Measurements from ENCODE around the gene UBC. TPM values are rescaled to one million over a fixed set of nuclear protein-coding genes. Genes with fewer than 3 reads are reported as not detected.

The UBC gene
- total and polyA plus RNA-seq, 9 of the 15 experiments (the other 6 are each of a cell fraction or from before 2014, with no cell fraction given) = 533 to 1,153 (median 813) TPM

DNA sequence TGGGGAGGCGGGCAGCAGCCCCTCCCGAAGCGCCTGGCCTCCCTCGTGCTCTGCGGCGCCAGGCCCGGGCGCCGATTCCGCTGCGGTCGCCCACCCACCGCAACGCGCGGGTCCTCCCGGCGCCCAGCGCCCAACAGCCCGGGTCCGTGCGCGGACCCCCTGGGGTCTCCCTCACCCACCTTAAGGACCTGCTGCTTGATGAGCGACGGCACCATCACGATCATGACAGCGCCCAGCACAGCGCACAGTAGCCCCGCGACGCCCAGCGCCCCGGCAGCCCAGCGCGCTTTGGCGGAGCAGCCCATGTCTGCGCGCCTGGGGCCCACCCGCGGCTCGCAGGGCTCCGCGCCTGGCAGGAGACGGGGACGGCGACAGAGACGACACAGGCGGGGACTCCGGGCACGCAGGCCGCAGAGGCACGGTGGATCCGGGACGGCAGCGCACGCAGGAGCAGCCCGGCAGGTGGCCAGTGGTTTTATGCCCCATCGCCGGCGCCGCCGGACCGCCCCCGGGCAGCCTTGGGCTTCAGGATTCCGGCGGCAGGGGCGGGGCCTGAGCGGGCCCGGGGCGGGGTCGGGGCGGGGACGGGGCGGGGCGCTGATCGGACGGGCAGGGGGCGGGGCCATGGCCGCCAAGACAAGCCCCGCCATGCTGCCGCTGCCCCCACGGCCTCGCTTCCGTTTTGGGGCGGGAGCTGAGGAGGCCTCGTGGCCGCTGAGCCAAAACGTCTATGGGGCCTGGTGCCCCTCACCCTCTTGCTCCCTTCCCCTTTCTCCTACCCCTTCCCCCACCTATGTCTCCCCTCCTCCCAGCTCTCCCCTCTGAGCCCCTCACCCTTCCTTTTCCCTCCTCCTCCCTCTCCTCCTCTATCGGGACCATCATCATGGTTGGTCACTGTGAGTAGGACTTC is 50.8 kb downstream of the UBC start, which contains the start of gene SCARB1 (continued):
- TF ChIP-seq MCM7 (IDR thresholded peaks at IDR 0.05) (no peak), LEF1 (IDR thresholded peaks at IDR 0.05) (no peak; the same call in 1 of the 2 replicates), NCOR1 (IDR thresholded peaks at IDR 0.05) (no peak), NFE2L1 (tag; IDR thresholded peaks at IDR 0.05; ENCODE audit: borderline replicate concordance, low read depth) (no peak), TEAD2 (tag; IDR thresholded peaks at IDR 0.05) (no peak), RBBP5 (IDR thresholded peaks at IDR 0.05; ENCODE audit: borderline replicate concordance, insufficient read depth, low read length, poor library complexity, severe bottlenecking) (peak; percentile 88), ZFP30 (CRISPR knock-in tag; IDR thresholded peaks at IDR 0.05; ENCODE audit: borderline replicate concordance) (no peak), CBX3 (IDR thresholded peaks at IDR 0.05; ENCODE audit: borderline replicate concordance in 1 of 2, low read length in 2 of 2) (no peak), MCM5 (IDR thresholded peaks at IDR 0.05; ENCODE audit: low read depth) (no peak), GABPB1 (CRISPR knock-in tag; IDR thresholded peaks at IDR 0.05) (no peak; the same call in 1 of the 2 replicates), SUPT5H (IDR thresholded peaks at IDR 0.05) (peak; percentile 85), PHB2 (IDR thresholded peaks at IDR 0.05; ENCODE audit: low read depth) (0 out of 2 replicates have a peak, but pooled peaks have one; percentile 16), ZNF586 (CRISPR knock-in tag; conservative IDR thresholded peaks at IDR 0.05) (no peak), TOE1 (IDR thresholded peaks at IDR 0.05; ENCODE audit: borderline replicate concordance) (peak; percentile 55; the same call in 1 of the 2 replicates), TOE1 (CRISPR knock-in tag; IDR thresholded peaks at IDR 0.05; ENCODE audit: borderline replicate concordance, low read depth) (no peak), PURB (CRISPR knock-in tag; IDR thresholded peaks at IDR 0.05; ENCODE audit: low read depth) (no peak), TRIM24 (IDR thresholded peaks at IDR 0.05) (no peak; a peak in 1 of 4 replicates), ZEB2 (IDR thresholded peaks at IDR 0.05) (no peak)
- TF ChIP-seq, protein P1, sequence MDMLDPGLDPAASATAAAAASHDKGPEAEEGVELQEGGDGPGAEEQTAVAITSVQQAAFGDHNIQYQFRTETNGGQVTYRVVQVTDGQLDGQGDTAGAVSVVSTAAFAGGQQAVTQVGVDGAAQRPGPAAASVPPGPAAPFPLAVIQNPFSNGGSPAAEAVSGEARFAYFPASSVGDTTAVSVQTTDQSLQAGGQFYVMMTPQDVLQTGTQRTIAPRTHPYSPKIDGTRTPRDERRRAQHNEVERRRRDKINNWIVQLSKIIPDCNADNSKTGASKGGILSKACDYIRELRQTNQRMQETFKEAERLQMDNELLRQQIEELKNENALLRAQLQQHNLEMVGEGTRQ (CRISPR knock-in tag; IDR thresholded peaks at IDR 0.05) = no peak
- TF ChIP-seq, protein P2, sequence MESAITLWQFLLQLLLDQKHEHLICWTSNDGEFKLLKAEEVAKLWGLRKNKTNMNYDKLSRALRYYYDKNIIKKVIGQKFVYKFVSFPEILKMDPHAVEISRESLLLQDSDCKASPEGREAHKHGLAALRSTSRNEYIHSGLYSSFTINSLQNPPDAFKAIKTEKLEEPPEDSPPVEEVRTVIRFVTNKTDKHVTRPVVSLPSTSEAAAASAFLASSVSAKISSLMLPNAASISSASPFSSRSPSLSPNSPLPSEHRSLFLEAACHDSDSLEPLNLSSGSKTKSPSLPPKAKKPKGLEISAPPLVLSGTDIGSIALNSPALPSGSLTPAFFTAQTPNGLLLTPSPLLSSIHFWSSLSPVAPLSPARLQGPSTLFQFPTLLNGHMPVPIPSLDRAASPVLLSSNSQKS (CRISPR knock-in tag; IDR thresholded peaks at IDR 0.05) = no peak
- TF ChIP-seq, protein P3, sequence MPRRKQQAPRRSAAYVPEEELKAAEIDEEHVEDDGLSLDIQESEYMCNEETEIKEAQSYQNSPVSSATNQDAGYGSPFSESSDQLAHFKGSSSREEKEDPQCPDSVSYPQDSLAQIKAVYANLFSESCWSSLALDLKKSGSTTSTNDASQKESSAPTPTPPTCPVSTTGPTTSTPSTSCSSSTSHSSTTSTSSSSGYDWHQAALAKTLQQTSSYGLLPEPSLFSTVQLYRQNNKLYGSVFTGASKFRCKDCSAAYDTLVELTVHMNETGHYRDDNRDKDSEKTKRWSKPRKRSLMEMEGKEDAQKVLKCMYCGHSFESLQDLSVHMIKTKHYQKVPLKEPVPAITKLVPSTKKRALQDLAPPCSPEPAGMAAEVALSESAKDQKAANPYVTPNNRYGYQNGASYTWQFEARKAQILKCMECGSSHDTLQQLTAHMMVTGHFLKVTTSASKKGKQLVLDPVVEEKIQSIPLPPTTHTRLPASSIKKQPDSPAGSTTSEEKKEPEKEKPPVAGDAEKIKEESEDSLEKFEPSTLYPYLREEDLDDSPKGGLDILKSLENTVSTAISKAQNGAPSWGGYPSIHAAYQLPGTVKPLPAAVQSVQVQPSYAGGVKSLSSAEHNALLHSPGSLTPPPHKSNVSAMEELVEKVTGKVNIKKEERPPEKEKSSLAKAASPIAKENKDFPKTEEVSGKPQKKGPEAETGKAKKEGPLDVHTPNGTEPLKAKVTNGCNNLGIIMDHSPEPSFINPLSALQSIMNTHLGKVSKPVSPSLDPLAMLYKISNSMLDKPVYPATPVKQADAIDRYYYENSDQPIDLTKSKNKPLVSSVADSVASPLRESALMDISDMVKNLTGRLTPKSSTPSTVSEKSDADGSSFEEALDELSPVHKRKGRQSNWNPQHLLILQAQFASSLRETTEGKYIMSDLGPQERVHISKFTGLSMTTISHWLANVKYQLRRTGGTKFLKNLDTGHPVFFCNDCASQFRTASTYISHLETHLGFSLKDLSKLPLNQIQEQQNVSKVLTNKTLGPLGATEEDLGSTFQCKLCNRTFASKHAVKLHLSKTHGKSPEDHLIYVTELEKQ (CRISPR knock-in tag; IDR thresholded peaks at IDR 0.05) = no peak

All from K562 (cell line).